IPS-18c (cell line): ENCODE results near the gene TTLL10.
"Not testable (repeated sequence)": the region's sequence is repeated elsewhere in the genome, so short reads cannot be mapped to it uniquely, and the experiment has no call there.

Experiments
- H3K4me3 ChIP-seq: 2 replicates; pipeline ENCODE4 v1.7.0; 2013; ENCODE audit warnings: low read depth, mild to moderate bottlenecking, low read length, moderate library complexity; ENCODE audit not compliant: insufficient read depth
- H3K9me3 ChIP-seq: one replicate; pipeline ENCODE4 v1.6.1; 2013; ENCODE audit warnings: mild to moderate bottlenecking, low read length, moderate library complexity; ENCODE audit not compliant: control insufficient read depth, insufficient read depth

TTLL10 gene

DNA sequence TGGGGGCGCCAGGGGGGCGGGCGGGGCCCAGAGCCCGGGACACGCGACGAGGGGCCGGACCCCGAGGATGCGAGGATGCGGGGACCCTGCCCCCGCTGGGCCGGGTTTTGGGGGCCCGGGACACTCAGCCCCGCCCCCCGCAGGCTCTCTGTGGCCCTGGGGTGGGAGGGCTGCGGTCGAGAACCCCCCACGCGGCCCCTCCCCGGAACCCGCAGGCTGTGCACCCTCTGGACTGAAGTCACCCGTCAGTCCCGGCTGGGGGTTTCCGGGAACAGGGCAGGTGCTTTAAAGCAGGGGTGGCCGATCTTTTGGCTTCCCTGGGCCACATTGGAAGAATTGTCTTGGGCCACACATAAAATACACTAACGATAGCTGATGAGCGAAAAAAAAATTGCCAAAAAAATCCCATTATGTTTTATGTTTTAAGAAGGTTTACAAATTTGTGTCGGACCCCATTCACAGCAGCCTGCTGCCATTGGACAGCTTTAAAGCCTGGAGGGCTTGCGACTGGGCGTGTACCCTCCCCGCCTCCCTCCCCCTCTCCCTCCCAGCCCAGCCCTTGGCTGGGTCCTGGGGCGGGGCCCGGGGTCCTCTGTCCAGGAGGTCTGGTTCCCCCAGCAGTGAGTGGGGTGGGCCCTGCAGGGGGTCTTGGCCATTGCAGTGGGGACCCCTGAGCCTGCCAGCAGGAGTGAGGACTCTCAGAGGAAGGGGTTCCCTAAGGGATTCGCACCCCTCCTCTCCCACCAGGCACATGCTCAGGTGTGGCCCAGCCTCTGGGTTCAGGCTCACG lies 36.2 kb upstream of the TTLL10 start:
- H3K9me3 ChIP-seq, result no peaks in the 10 kb centered on the region
- no peak overlapping the region for H3K4me3 ChIP-seq

DNA sequence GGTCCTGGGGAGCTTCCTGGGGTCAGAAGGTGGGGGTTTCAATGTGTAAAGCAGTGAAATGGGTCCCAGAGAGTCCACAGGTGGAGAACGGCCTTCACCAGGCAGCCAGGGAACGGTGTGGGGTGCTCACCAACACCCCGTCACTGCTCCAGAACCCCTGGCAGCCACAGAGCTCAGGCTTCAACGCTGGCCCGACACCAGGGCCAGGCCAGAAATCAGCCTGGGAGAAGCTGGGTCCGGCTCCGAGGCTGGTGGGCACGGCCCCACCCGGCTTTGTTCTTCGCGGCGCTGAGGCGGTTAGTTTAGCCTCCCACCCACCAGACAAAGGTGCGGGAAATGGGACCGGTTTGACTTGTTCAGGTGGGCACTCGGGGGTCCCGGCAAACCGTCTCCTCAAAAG lies 33.0 kb upstream of the TTLL10 start:
- Histone ChIP-seq H3K4me3 (no peak overlapping the region), H3K9me3 (no peaks in the 10 kb centered on the region)

DNA sequence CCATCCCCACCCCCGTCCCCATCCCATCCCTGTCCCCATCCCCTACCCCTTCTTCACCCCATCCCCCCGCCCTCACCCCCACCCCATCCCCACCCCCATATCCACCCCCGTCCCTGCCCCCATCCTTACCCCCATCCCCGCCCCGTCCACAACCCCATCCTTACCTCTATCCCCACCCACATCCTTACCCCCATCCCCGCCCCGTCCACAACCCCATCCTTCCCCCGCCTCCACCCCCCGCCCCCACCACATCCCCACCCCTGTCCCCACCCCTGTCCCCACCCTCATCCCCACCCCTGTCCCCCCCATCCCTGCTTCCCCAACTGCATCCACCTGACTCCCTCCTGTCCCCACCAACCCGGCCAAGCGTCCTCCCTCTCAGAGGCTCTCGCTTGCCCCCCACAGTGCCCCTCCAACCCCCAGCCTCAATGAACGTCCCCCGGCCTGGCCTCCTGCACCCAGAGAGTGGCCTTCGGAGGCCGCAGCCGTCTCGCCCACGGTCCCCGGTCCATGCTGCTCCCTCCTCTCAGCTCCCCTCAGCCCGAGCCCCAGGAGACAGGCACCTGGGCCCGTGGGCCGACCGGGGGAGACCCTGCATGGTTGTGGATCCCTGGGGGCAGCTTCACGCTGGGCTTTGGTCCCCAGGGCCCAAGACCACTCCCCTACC lies 32.3 kb upstream of the TTLL10 start:
- H3K9me3 ChIP-seq, result no peaks in the 10 kb centered on the region
- no peak overlapping the region for H3K4me3 ChIP-seq

DNA sequence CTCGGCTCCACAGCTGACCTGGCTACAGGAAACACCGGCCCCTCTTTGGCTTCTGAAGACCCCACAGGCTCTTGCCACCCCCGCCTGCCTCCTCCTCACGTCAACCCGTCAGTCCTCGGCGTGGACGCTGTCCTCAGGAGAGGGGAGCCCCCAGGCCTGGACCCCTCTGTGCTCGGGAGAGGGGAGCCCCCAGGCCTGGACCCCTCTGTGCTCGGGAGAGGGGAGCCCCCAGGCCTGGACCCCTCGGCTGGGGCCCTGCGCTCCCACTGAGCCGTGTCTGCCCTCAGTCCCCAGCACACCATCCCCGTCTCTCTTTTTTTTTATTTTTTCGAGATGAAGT lies 31.8 kb upstream of the TTLL10 start:
- H3K4me3 ChIP-seq, result no peak overlapping the region
- no peaks in the 10 kb centered on the region for H3K9me3 ChIP-seq

DNA sequence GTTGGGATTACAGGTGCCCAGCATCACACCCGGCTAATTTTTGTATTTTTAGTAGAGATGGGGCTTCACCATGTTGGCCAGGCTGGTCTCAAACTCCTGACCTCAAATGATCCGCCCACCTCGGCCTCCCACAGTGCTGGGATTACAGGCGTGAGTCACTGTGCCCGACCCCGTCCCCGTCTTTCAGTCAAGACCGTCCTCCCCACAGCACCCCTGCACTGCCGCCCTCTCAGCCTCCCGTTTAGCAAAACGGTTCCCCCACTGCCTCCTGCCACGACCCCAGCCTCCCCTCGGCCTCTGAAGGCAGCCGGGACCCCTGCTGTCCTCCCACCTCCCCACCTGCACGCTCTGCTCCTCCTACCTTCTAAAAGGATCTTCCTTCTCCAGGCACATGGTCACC lies 31.3 kb upstream of the TTLL10 start:
- H3K9me3 ChIP-seq, result not testable (repeated sequence)

DNA sequence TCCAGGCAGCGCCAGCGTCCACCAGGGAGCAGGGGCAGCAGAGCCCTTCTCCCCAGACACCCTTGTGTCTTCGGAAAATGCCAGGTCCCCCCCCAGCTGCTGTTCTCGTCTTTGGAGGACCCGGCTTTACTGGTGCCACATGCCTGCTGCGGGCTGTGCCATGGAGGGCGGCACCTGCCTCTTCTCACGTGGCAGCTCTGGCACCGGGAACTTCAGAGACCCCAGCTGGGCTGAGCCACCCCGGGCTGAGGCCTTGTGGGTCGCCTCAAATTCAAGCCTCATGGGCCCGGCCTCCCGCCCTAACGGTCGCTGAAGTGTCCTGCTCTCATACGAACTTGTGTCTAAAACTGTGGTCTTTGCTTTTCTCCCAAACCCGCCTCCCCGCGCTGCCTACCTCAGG lies 30.8 kb upstream of the TTLL10 start:
- H3K9me3 ChIP-seq, result no peaks in the 10 kb centered on the region
- H3K4me3 ChIP-seq, result no peak overlapping the region

More for the DNA sequence above, 31.3 kb upstream of the TTLL10 start:
- not testable (repeated sequence) for H3K4me3 ChIP-seq

DNA sequence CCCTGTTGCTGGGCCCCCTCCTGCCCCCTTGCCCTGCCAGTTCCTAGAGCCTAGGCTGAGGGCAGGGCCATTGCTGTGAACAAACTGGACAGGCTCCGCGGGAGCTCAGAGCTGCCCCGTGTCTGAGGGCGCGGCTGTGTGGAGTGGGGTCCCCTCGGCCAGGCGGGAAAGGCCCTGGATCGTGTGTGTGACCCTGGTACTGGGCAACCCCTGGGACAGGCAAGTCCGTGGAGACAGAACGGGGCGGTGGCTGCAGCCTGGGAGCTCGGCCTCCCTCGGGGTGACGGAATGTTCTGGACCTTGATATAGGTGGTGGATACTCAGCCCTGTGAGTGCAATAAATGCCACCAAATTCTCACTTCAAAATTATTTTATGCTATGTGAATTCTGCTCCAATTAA lies 30.0 kb upstream of the TTLL10 start:
- Histone ChIP-seq H3K4me3 (no peak overlapping the region), H3K9me3 (no peaks in the 10 kb centered on the region)

DNA sequence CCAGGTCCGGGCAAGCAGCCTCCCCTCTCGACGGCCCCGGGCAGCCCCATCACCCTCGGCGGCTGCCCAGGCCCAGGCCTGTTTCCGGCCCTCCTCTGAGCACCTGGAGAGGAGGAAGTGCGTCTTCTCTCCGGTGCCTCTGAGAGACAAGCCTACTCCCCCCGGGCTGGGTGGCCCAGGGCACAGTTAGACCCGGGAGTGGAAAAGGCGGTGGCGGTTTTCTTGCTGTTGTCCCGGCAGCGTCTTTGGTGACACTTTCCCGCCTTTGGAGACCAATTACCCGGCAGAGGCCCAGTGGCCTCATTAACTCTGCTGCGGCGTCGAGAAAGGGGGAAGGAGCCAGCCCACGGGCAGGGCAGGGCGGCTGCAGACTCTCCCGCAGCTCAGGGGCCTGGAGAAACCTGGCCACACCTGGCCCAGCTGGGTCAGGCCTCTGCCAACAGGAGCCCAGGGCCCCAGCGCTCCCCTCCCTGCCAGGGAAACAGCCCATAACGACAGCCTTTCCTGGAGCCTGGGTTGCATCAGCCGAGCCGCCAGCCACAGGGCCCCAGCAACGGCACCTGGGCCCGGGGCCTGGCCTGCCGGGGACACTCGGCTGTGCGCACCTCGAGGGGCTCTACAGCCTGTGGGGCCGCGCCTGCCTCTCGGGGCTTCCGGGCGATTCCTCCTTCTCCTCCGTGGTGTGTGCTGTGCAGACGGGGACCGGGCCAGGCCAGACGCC lies 29.4 kb upstream of the TTLL10 start:
- Histone ChIP-seq H3K4me3 (no peak overlapping the region), H3K9me3 (no peaks in the 10 kb centered on the region)

DNA sequence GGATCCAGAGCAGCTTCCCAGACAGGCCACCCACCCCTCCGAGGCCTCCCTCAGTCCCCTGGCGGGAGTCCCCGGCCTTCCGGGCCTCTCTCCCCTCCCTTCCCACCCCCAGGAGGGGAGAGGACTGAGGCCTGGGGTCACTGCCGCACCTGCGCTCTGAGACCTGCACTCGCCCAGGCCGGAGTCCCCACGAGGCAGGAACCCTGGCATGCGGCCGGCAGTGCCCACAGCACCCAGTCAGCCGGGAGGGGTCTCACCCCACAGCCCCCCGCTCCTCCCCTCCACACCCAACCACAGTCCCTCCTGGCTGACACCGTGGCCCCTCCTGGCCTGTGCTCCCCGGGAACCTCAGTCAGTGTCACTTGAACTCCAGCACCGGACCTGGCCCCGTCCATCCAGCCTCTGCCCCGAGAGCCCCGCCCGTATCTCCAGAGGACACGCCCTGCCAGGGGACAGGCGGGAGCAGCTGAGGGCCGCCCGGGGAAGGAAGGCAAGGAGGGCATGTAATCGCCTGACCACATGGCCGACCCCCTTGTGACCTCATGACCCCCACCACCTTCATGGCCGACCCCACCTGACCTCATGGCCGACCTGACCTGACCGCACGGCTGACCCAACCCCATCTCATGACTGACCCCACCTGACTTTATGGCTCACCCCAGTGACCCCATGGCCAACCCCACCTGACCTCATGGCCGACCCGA lies 28.7 kb upstream of the TTLL10 start:
- H3K9me3 ChIP-seq, result no peaks in the 10 kb centered on the region
- H3K4me3 ChIP-seq, result no peak overlapping the region

DNA sequence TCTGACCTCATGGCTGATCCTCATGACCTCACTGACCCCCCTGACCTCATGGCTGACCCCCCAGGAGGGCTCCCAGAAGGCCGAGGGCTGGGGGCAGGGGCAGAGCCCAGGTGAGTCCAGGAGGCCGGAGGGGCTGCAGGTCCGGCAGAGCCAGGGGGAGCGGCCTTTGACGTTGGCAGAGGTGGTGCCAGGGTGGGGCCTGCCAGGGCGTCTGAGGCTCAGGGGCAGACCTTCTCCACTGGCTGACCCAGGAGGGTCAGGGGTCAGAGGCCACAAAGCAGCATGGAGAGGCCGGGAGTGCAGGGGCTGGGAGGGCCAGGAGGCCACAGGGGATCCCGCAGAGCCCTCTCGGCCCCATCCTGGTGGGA lies 28.1 kb upstream of the TTLL10 start:
- H3K9me3 ChIP-seq, result no peaks in the 10 kb centered on the region
- no peak overlapping the region for H3K4me3 ChIP-seq

DNA sequence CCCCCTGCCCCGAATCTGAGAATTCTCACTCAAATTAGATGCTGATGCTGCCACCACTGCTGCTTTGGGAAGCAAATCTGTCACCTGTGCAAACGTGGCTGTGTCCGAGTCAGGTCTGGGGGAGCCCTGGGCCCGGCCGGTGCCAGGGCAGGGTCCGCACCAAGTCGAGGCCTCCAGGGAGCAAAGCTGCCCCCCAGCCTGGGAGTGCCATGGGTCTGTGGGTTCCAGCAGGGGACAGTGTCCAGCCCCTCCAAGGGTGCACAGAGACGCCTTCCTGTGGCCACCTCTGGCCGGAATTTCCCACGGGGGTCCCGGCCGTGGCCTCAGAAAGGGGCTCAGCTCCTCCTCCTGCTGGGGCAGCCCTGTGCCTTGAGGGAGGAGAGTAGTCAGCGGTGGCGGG lies 27.7 kb upstream of the TTLL10 start:
- Histone ChIP-seq H3K4me3 (no peak overlapping the region), H3K9me3 (no peaks in the 10 kb centered on the region)

DNA sequence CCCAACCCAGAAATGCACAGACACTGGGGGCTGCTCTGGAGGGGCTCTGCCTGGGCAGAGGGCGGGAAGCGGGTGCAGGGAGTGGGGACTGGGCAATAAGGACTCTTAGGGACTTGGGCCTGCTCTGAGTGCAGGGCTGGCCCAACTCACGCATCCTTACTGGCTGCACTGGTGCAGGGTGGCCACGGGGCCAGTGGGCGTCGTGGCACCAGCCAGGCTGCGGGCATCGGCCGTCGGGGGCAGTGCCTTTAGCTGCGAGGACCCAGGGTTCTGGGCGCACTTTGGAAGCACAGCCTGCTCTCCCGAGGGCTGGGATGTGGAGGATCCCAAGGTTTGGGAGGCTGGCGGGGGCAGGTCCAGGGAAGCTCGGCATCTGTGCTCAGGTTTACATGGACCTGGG lies 27.1 kb upstream of the TTLL10 start:
- Histone ChIP-seq H3K9me3 (no peaks in the 10 kb centered on the region), H3K4me3 (no peak overlapping the region)

DNA sequence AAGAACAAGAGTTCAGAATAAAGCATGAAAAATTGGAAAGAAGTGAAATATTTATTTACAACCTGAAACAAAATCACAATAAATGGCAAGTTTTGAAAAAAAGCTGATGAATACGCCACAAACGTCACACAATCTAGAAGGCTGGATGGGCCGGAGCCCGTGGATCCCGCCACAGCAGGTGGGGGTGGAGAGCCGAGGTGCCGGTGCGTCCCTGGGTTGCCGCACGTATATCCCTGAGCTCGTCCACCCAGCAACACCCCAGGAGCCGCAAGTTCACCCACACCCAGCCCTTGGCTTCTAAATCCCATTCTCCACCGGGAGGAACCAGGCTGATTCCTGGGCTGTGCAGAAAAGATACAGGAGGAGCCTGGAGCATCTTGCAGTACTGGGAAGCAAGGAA lies 25.6 kb upstream of the TTLL10 start:
- no peaks in the 10 kb centered on the region for H3K9me3 ChIP-seq
- no peak overlapping the region for H3K4me3 ChIP-seq

DNA sequence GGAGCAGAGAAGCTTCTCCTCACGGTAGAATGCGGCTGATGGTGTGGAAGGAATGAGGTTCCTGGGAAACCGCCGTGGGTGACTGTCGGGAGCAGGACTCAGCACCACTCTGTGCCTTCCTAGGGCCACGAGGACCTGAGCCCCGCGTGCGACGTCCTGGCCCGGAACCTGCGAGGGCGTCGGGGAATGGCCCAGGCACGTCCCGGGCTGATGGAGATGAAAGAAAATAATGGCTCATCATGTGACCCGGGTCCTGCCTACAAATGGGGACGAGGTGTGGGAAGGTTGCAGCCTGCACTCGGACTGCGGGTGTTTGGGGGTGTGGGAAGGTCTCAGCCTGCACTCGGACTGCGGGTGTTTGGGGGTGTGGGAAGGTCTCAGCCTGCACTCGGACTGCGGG lies 25.1 kb upstream of the TTLL10 start:
- Histone ChIP-seq H3K9me3 (no peaks in the 10 kb centered on the region), H3K4me3 (no peak overlapping the region)

DNA sequence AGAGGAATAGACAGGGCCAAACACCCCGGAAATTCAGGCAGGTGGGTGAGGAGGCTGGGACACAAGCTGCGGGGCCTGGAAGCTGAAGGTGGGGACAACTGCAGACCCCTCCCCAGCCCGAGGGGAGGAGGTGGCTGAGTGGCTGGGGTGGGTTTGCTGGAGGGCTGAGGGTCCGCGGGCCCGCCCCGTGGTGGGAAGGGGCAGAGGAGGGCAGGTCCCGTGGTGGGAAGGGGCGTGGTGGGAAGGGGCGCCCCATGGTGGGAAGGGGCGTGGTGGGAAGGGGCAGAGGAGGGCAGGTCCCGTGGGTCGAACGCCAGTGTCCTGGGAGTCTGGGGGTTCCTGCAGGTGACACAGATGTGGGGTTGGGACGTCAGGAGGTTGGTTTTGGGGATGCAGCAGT lies 24.3 kb upstream of the TTLL10 start:
- Histone ChIP-seq H3K4me3 (no peak overlapping the region), H3K9me3 (no peaks in the 10 kb centered on the region)

DNA sequence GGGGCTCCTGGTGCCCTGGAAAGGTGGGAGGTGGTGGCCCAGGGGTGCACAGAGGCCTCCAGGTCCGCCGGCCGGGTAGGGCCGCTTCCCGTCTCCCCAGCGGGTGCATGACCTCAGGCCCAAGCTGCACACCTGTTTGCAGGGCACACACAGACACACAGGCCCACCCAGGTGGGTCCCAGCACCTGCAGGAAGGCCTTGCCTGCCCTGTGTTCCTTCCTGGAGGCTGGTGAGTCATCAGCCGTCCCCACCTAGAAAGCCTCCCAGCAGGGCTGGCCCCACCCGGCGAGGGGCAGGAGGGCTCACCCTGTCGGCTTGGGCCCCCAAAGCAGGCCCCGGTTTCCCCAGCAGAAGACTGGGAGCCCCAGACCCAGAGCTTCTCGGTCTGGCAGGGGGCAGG lies 23.6 kb upstream of the TTLL10 start:
- H3K4me3 ChIP-seq, result no peak overlapping the region
- H3K9me3 ChIP-seq, result no peaks in the 10 kb centered on the region

DNA sequence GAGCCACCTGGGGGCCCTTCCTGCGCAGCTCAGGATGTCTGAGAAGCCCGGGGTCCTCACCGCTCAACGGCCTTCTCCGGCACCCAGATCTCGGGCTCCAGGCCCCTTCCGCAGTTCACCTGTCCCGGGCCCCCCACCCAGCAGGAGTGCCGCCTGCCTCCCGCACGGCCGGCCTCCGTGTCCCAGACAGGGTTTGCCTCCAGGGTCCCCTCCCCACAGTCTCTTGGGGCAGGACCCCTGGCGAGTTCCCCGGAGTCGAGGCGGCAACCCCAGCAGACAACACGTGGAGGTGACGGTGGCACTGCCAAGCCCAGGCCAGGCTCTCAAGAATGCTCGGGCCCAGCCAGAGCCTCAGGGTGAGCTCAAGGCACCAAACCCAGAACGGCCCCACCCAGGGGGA lies 22.4 kb upstream of the TTLL10 start:
- H3K9me3 ChIP-seq, result no peaks in the 10 kb centered on the region
- H3K4me3 ChIP-seq, result no peak overlapping the region

DNA sequence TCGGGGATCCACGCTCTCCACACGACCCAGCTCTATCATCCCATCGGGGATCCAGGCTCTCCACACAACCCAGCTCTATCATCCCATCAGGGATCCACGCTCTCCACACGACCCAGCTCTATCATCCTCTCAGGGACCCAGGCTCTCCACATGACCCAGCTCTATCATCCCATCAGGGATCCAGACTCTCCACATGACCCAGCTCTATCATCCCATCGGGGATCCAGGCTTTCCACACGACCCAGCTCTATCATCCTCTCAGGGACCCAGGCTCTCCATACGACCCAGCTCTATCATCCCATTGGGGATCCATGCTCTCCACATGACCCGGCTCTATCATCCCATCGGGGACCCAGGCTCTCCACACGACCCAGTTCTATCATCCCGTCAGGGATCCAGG lies 21.2 kb upstream of the TTLL10 start:
- H3K9me3 ChIP-seq, H3K4me3 ChIP-seq: not testable (repeated sequence)
